ENCODE results near the gene SMIM17.
A peak's percentile ranks its signal among the peaks of the same experiment; 100 is the strongest.

The SMIM17 gene

DNA sequence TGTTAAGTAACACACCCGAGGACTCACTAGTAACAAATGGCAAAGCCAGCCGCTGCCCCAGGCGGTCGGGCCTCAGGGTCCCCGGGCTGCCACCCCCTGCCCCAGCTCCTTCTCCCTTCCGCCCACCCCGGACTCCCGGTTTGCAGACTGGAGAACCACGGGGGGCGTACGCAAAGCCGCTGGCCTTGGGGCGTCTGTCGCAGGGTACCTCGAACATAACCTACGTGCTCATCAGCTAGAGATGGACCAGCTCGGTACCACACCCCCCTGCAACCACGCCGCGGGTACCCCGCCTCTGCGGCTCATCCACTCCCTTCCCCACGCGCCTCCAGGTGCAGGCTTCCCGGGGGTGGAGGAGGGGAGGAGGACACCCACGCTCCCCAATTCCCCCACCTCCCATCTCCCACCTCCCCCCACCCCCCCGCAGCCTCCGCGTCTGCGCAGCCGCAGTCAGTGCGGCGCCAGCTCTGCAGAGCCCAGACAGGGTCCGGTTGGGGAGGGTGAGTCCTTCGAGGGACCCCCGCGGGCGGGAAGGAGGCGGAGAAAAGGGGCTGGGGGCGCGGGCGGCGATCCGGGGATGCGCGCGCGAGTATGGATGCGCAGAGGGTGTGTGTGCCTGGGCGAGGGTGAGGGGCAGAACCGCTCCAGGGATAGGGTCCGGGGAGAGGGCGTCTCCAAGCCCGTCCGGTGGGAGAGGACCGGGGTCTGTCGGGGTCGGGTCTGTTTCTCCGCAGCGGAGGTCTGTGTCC is at the start of gene SMIM17:
Gene SMIM17, plus strand, starts transcription at position 449 of the 749 bp plus-strand sequence. CDS start 2,509 bp downstream, outside the sequence.
- no peak for DNase-seq (ENCODE audit: low spot score)

DNA sequence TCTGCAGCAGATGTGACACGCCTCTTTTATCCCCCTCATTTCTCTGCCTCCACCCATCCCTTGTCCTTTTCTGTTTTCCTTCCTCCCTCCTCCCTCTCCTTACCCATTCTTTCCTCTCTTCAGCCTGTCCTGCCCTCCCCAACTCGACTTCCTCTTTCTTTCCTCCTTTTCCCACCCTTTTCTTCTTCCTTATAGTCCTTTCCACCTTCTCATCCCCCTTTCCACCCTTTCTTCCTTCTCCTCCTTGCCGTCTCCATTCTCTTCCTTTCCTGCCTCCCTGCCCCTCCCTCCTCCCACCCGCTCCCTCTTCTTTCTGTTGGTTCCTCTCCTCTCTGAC is 48.5 kb upstream of the SMIM17 start:
- DNase-seq (ENCODE audit: low spot score): no peak

DNA sequence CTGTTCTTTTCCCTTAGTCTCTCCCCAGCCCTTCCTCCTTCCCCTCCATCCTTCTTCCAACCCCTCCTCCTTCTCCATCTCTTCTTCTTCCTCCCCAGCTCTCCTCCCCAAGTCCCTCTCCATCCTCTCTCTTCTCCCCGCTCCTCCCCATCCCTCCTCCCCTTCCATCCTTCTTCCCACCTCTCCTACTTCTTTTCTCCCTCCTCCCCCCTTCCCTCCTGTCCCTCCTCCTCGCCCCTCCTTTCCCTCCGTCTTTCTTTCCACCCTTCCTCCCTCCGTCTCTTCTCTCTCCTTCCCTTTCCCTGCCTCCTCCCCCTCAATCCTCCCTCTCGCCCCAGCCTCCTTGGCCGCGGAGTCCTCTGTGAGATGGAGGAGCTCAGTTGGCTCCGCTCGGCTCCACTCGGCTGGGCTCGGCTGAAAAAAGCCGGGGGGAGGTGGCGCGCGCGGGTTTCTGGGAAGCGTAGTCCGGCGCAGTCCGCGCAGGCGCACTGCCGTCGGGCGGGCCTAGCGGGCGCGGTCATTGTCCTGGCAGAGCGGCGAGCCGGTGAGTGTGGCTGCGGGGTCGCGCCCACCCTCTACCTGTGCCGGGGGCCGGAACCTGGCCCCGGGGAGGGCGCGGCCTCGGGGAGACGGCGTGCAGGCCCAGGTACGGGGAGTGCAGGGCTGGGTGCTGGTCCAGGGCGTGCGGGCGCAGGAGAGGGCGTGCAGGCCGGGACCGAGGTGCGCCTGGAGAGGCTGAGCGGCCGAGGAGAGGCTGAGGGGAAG is 48.0 kb upstream of the SMIM17 start, which contains the start of gene ZNF71:
Gene ZNF71, plus strand, starts transcription at position 520 of the 765 bp plus-strand sequence. CDS start 6,257 bp downstream, outside the sequence.
- DNase-seq (ENCODE audit: low spot score): peak; percentile 84

DNA sequence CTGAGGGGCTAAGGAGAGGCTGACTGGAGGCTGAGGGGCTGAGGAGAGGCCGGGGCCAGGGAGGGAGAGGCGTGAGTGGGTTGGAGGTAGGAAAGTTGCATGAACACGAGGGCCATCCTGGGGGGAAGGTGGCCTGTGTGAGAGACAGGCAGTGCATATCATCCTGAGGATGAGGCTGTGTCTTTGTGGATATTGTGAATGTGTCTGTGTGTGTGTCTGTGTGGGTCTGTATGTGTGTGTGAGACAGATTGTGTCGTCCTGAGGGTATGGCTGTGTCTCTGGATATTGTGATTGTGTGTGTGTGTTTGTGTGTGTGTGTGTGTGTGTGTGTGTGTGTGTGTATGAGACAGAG is 47.4 kb upstream of the SMIM17 start:
- DNase-seq (ENCODE audit: low spot score): no peak

DNA sequence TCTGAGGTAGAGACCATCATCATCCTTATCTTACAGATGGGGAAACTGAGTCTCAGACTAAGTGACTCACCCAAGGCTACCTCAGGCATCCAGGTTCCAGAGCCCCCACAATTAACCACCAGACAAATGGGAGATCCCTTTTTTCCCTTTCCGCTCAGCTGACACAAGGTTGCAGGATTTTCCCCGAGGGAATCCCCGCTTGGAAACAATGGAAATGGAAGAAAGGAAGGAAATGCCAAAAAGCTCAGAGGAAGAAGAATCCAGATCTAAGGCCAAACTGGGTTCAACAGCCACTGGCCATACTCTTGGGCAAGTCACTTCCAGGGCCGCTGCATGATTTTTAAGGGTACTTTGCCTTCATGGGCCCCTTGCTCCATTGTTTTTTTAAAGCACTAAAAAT is 46.3 kb upstream of the SMIM17 start:
- DNase-seq (ENCODE audit: low spot score): no peak

DNA sequence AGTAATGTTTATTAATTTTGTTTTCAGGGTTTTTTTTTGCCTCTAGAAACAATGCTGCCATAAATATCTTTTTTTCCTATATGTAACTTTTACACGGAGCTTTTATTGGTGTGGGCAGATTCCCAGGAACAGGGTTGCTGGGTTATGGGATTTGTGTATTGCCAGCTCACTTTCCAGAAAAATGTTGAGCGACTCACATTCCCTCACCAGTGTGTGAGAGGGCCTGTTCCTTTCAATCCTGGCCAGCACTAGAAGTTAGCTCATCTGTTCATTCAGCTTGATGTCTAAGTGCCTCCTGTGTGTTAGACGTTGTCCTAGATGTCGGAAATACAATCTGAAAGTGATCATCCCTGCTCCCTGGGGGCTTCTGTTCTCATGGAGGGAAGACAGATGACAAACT is 45.3 kb upstream of the SMIM17 start:
- no peak for DNase-seq (ENCODE audit: low spot score)

DNA sequence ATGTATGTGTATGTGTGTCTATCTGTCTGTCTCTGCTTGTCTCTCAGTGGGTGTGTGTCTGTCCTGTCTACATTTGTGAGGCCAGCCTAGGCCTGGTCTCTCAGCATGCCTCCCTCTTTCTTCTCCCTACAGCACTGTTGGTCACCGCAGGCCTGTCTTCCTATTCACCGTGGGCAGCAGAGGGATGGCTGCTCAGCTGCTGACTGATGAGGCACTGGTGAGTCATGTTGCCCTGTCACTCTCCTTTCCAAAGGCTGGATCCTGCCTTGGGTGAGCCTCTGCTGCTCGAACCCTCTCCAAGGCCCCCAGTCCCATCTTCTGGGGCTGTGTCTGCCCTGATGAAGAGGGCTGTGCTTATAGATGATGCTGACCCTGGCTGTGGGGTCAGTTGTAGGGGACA is 41.6 kb upstream of the SMIM17 start:
- no peak for DNase-seq (ENCODE audit: low spot score)

DNA sequence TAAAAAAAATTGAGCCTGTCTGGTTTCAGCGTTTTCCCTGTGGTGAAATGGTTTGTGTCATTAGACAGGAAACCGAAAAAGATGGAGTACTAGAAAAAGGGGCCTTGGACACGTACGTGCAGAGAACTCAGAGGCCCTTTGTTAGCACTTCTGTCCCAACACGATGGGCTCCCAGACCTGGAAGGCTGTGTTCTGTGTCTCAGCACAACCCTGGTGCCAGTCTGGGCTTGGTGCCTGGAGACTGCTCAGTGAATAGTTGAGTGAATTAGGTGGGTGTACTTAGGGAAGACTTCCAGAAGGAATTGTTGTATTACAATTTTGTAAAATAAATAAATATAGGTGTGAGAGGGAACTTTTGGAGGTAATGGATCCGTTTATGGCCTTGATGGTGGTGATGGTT is 39.1 kb upstream of the SMIM17 start:
- no peak for DNase-seq (ENCODE audit: low spot score)

DNA sequence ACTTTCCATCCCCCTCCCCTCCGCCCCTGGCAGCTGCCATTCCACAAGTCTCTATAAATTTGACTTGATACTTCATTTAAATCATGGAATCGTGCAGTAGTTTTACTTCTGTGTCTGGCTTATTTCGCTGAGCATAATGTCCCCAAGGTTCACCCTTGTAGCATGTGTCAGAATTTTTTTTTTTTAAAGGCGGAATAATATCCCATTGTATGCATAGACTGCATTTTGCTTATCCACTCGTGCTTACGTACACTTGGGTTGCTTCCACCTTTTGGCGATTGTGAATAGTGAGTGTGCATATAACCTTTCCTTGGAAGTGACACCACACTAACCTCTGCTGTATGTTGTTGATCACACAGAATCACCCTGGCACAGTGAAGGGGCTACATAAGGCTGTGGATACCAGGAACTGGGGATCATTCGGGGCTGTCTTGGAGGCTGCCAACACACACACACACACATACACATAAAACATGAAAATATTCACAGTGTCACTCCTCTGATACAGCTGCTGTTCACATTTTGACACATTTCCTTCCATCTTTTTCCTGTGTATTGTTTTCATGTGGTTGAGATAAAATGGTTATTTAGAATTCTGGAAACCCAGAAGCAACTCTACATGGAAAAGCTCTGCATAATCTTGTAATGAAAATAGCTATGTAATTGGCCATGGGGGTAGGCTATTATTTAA is 34.5 kb upstream of the SMIM17 start:
- DNase-seq (ENCODE audit: low spot score): no peak

DNA sequence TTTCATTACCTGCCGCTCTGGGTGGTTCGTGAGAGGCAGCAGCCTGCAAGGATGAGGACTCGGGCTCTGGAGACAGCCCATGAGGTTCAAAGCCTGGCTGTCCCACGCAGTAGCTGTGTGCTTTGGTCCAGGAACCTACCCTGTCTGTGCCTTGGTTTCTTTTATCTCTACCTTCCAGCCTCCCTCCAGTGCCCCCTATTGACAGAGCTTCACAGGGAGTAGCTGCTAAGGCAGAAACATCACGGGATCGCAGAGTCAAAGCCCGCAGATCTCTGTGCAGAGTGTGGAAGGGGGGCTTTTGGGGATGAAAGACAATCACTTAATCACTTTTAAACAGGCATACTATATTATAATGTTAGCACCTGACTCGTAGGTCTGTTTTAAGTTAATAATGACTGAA is 31.7 kb upstream of the SMIM17 start:
- DNase-seq (ENCODE audit: low spot score): no peak

DNA sequence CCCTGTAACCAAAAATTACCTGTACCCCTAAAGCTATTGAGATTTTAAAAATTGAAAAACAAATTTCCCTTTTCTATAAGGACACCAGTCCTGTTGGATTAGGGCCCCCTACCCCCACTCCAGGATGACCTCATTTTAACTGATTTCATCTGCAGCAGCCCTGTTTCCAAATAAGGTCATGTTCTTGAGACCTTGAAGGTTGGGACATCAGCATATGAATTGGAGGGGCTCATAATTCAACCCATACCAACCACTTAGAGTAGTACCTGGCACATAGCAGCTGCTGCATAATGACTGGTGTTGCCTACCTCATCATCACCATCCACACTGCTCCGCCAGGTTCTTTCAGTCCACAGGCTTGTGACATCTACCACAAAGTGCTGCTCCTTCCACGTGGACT is 30.2 kb upstream of the SMIM17 start:
- DNase-seq (ENCODE audit: low spot score): no peak

DNA sequence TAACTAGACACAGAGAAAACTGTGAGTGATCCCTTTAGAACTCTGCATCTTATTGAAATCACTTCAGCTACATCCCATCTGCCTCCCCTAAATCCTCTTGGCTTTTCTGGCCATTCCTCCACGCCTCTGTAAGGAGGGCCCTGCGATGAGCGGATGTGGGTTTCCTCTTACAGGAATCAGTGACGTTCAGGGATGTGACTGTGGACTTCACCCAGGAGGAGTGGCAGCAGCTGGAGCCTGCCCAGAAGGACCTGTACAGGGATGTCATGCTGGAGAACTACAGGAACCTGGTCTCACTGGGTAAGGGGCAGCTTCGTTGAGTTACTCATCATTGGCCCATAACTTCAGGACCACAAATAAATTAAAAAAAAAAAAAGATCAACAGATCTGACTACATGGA is 29.3 kb upstream of the SMIM17 start:
- DNase-seq (ENCODE audit: low spot score): no peak

DNA sequence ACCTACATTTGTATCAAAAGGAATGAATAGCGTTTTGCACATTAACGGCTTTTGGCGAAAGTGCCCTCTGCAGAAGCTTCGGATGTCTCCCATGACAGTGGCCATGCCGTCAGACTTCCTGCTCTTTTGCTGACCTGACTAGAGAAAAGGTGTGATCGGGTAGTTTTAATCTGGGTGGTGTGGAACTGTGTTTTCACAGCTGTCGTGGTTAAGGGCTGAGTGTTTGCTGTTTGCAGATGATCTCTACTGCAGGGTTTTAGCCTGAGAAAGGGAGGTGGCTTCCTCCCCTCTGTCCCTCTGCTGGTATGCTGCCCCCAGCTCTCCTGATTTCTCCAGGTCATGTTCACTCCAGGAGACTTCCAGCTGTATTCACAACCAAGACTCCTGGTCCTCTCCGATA is 25.4 kb upstream of the SMIM17 start:
- no peak for DNase-seq (ENCODE audit: low spot score)

DNA sequence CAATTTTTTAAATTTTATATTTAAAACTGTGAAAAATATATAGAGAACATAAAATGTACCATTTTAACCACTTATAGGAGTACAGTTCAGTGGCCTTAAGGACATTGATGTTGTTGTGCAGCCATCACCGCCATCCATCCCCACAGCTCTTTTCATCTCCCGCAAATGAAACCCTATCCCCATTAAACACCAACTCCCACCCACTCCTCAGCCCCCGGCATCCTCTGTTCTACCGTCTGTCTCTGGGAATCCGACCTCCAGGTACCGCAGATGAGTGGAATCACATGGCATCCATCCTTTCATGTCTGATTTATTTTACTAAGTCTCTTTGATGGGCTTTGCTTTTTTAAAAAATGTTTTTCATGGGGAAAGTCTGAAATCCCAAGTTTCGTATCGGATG is 23.8 kb upstream of the SMIM17 start:
- no peak for DNase-seq (ENCODE audit: low spot score)

DNA sequence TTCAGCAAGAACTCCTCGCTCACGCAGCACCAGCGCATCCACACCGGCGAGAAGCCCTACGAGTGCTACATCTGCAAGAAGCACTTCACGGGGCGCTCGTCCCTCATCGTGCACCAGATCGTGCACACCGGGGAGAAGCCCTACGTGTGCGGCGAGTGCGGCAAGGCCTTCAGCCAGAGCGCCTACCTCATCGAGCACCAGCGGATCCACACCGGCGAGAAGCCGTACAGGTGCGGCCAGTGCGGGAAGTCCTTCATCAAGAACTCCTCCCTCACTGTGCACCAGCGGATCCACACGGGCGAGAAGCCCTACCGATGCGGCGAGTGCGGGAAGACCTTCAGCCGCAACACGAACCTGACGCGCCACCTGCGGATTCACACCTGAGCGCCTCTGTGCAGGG is 20.6 kb upstream of the SMIM17 start:
- no peak for DNase-seq (ENCODE audit: low spot score)

DNA sequence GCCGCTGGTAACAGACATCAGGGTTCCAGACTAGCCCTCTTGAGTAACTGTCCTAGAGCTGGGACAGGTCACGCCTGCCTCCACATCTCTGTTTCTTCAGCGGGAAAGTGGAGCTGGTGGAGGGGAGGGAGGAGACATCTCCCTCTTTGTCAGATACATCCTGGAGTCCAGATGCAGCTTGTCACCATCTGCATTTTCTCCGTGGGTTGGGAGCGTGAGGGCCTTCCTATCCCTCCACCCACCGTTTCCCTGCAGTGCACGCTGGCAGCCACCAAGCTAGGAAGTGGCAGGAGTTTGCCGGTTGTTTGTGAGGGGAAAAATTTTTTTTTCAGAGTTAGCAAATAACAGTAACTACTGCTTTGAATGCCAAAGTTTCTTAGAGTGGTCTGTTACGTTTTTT is 20.0 kb upstream of the SMIM17 start:
- DNase-seq (ENCODE audit: low spot score): no peak

DNA sequence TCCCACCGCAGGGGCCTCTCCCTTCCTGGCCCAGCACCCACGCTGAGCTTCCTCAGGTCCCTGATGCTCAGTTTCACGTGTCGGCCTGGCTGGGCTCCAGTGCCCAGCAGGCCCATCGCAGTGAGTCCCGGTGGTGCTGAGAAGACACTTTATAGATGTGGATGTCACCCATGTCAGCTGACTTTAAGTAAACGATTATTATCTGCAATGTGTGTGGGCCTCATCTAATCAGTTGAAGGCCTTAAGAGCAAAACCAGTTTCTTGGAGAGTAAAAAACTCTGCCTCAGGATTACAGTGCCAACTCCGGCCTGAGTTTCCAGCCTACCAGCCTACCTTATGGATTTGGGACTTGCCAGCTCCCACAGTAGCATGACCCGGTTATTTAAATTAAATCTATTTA is 17.3 kb upstream of the SMIM17 start:
- no peak for DNase-seq (ENCODE audit: low spot score)

DNA sequence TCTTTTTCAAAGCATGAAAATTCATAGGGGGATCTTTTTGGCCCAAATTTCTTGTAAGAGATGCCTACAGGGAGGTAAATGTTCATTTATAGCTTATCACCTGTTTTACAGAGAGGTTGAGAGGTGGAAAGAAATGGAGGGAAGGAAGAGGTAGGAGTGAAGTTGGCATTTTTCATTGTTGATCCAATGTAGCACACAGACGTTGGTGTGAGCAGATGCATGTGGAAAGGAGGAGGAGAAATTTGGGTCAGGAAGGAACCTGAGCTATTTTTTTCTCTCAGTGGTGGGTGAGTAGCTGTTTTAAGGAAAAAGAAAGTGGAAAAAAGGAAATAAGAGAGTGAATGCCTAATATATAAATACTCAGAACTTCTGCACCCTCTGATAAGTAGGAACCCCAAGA is 9.9 kb upstream of the SMIM17 start:
- no peak for DNase-seq (ENCODE audit: low spot score)

DNA sequence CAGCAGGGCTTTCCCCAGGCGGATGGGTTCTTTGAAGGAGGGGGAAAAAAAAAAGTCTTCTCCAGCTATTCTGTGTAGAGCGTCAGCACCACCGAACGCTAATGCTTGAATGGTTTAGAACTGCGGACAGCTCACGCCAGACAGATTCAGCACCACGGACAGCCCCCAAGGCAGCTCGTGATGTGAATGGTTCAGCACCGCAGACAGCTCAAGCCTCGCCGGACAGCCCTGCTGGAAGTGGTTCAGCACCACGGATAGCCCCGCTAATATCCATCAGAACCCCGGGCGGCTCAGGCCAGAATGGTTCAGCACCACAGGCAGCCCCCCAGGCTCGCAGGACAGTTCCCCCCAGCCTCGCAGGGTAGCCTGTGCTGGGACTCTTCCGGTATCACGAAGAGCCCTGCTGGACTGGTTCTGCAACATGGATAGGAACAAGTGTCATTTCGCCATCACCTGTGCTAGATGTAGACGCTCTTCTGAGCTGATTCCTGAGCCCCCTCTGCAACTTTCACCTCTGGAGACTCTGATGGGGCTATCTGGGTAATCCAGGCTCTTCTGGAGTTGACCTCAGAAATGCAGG is 4.9 kb upstream of the SMIM17 start:
- no peak for DNase-seq (ENCODE audit: low spot score)

DNA sequence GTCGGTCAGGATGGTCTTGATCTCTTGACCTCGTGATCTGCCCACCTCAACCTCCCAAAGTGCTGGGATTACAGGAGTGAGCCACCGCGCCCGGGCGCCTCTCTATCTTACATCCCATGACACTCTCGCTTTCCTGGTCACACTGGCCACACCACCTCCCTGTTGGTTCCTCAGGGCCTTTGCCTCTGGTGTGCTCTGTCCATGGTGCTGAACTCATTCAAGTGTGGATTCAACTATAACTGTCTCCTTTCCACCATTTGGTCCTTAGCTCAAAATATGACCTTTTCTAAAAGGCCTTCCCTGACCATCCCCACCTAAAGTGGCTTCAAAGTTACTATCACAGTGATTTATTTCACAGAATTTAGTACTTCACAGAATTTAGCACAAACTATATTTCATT is 3.7 kb upstream of the SMIM17 start:
- no peak for DNase-seq (ENCODE audit: low spot score)

DNA sequence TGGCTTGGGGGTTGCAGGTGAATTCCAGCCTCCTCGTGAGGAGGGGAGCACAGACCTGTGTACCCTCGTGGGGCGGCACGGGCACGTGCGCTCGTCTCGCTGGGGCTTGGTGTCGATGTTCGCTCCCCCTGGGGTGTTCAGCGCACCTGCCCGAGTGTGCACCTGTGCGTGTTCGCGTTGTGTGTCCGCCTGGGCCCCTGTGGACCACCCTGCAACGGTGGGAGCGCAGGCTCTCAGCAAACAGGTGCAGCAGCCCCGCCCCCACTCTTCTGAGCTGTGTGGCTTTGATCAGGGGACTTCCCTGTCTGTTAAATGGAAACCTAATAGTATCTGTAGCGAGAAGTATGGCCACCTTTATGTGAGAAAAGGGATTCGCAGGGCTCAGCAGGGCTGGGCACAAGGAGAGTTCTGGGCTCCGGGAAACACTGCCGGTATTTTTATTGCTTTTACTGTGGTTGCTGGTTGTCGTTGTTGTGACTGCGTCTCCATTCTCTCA is 549 bp downstream of the SMIM17 start:
- no peak for DNase-seq (ENCODE audit: low spot score)

DNA sequence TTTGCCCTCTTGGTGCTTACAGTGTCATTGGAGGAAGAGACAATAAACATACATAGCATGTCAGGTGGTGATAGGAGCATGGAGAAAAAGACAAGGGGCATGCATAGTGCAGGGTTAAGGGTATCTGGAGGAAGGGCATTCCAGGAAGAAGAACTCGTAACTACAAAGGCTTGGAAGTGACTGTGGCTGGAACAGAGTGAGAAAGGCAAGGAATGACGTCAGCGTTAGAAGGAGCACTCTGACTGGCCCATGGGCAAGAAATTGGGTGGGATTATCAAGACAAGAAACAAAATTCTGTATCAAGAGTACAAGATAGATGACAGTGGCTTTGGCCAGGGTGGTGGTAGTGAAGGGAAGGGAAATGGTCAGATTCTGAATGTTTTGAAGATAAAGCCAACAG is 11.2 kb downstream of the SMIM17 start:
- no peak for DNase-seq (ENCODE audit: low spot score)

Data from CD4-positive, alpha-beta T cell treated with Interleukin-6 at 100 ng/mL for 8 hours (primary cell).